Activated T-helper 1 cell treated with anti-CD3 and anti-CD28 coated beads, Interleukin-12 subunit alpha, Interleukin-12 subunit beta, Interleukin-2, Interleukin-4 antibody, amounts not matched to agents 30 ng/mL and 10 ng/mL and 1 ng/mL, durations not matched to agents 14 hours and 24 hours and 36 hours (primary cell): ENCODE data around the gene ACTR1B. TPM values are rescaled to one million over a fixed set of nuclear protein-coding genes. Genes with fewer than 3 reads are reported as not detected.
"Not testable (repeated sequence)": the region's sequence is repeated elsewhere in the genome, so short reads cannot be mapped to it uniquely, and the experiment has no call there.

Source experiments
- DNase-seq: peaks from one replicate; pipeline ENCODE4 v3.0.0; 2021; ENCODE audit warnings: low spot score
- H3K27ac Mint-ChIP-seq: one replicate; pipeline ENCODE4 v1.8.0; 2021; ENCODE audit warnings: mild to moderate bottlenecking, mixed read lengths
- H3K27me3 Mint-ChIP-seq: one replicate; pipeline ENCODE4 v1.8.0; 2022; ENCODE audit warnings: mild to moderate bottlenecking, moderate library complexity, mixed read lengths; ENCODE audit not compliant: insufficient read depth
- H3K36me3 Mint-ChIP-seq: one replicate; pipeline ENCODE4 v1.8.0; 2021; ENCODE audit warnings: low read depth, mixed read lengths
- H3K4me1 Mint-ChIP-seq: one replicate; pipeline ENCODE4 v1.8.0; 2021; ENCODE audit warnings: low read depth, mixed read lengths
- H3K4me3 Mint-ChIP-seq: one replicate; pipeline ENCODE4 v1.8.0; 2021; ENCODE audit warnings: mild to moderate bottlenecking, moderate library complexity, mixed read lengths
- H3K9me3 Mint-ChIP-seq: one replicate; pipeline ENCODE4 v1.8.0; 2021; ENCODE audit warnings: mixed read lengths
- intact Hi-C: fragments of 100-400 bp; cut with micrococcal nuclease; formaldehyde crosslinking; loops from one replicate; pipeline ENCODE4 v1.15.1; 2024
- total RNA-seq: library from RNA; stranded (reverse); gene quantifications from 2 replicates; pipeline ENCODE4 v1.2.3, GENCODE V29; 2022

Gene ACTR1B
- total RNA-seq, 1 donor from 2014 or later, result 101 TPM

GRCh38 chr2:97653473-97653872 lies 10.4 kb downstream of the ACTR1B start:
- Mint-ChIP-seq H3K27me3 (no peaks in the 10 kb centered on the region), H3K9me3 (no peaks in the 10 kb centered on the region), H3K36me3 (peaks cover 51% of the 10 kb centered on the region), H3K27ac (peak overlapping the region; percentile 6), H3K4me3 (no peak overlapping the region), H3K4me1 (peaks cover 26% of the 10 kb centered on the region)
- intact Hi-C loops, result no loop called here
- no peak for DNase-seq

DNA sequence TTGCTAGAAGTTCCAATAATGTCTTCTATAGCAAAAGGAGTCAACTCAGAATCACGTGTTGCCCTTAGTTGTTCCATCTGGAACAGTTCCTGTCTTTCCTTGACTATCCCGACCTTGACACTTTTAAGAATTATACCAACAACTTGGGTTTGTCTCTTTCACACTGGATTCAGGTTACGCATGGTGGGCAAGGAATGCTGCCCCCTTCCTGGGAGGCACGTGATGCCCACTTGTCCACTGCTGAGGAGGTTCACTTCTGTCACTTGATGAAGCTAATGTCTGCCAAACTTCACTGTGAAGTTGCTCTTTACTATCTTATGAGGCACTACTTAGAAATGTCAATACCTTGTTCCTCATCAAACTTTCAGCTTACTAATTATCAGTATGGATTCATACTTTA lies 12.7 kb downstream of the ACTR1B start:
- Mint-ChIP-seq H3K27ac (no peak overlapping the region), H3K27me3 (no peaks in the 10 kb centered on the region), H3K9me3 (no peaks in the 10 kb centered on the region), H3K4me3 (no peak overlapping the region), H3K4me1 (peaks cover 43% of the 10 kb centered on the region), H3K36me3 (peaks cover 56% of the 10 kb centered on the region)
- intact Hi-C loops, result no loop called here
- no peak for DNase-seq

- no peak for DNase-seq
- Mint-ChIP-seq H3K27ac (peak overlapping the region; percentile 79), H3K36me3 (peaks cover 31% of the 10 kb centered on the region), H3K4me1 (peaks cover 29% of the 10 kb centered on the region), H3K9me3 (no peaks in the 10 kb centered on the region), H3K4me3 (peak overlapping the region; percentile 86), H3K27me3 (peaks cover under 1% of the 10 kb centered on the region)
- intact Hi-C loops, result no loop called here
These were observed 16.9 kb downstream of the ACTR1B start for GRCh38 chr2:97646977-97647376.

- Mint-ChIP-seq H3K36me3 (peaks cover 29% of the 10 kb centered on the region), H3K27ac (peak within 1 kb of the TSS; percentile 97), H3K4me3 (peak within 1 kb of the TSS; percentile 86), H3K27me3 (peaks cover 3% of the 10 kb centered on the region), H3K9me3 (no peaks in the 10 kb centered on the region), H3K4me1 (peaks cover 29% of the 10 kb centered on the region)
- intact Hi-C loops, result loop anchor here (1.0 to 2.0 kb wide), 5 partner anchors 18 to 64 kb away; partner anchors contain the start of gene ACTR1B
- peak; percentile 99 for DNase-seq
These were observed 17.9 kb downstream of the ACTR1B start, which contains the start of gene COX5B for GRCh38 chr2:97645695-97646629. TSS of gene COX5B (plus strand) at chr2:97646062. CDS start at chr2:97646087, 25 bp downstream.

GRCh38 chr2:97645112-97645694 lies 18.6 kb downstream of the ACTR1B start:
- Mint-ChIP-seq H3K4me3 (peak overlapping the region; percentile 86), H3K27ac (peak overlapping the region; percentile 97), H3K27me3 (peaks cover 6% of the 10 kb centered on the region), H3K9me3 (no peaks in the 10 kb centered on the region), H3K36me3 (peaks cover 27% of the 10 kb centered on the region), H3K4me1 (peaks cover 29% of the 10 kb centered on the region)
- DNase-seq, result no peak
- intact Hi-C loops, result loop anchor here (1.0 to 2.0 kb wide), 5 partner anchors 19 to 65 kb away; partner anchors contain the start of gene ACTR1B

- intact Hi-C loops, result loop anchor here (2.0 kb wide), 1 partner anchor 45 kb away; no protein-coding TSS in a partner anchor
- no peak overlapping the region for H3K27ac Mint-ChIP-seq
- DNase-seq, result no peak
- H3K4me3 Mint-ChIP-seq, result no peak overlapping the region
- no peaks in the 10 kb centered on the region for H3K9me3 Mint-ChIP-seq
- H3K4me1 Mint-ChIP-seq, result peaks cover 29% of the 10 kb centered on the region
- H3K36me3 Mint-ChIP-seq, result peaks cover 19% of the 10 kb centered on the region
- H3K27me3 Mint-ChIP-seq, result peaks cover 13% of the 10 kb centered on the region
These were observed 19.7 kb downstream of the ACTR1B start for GRCh38 chr2:97644023-97644717.

- H3K27ac Mint-ChIP-seq, H3K9me3 Mint-ChIP-seq, H3K4me3 Mint-ChIP-seq, H3K36me3 Mint-ChIP-seq, intact Hi-C loops, DNase-seq, H3K4me1 Mint-ChIP-seq: not testable (repeated sequence)
- H3K27me3 Mint-ChIP-seq, result peaks cover 13% of the 10 kb centered on the region
These were observed 37.8 kb downstream of the ACTR1B start for GRCh38 chr2:97626049-97626430.

DNA sequence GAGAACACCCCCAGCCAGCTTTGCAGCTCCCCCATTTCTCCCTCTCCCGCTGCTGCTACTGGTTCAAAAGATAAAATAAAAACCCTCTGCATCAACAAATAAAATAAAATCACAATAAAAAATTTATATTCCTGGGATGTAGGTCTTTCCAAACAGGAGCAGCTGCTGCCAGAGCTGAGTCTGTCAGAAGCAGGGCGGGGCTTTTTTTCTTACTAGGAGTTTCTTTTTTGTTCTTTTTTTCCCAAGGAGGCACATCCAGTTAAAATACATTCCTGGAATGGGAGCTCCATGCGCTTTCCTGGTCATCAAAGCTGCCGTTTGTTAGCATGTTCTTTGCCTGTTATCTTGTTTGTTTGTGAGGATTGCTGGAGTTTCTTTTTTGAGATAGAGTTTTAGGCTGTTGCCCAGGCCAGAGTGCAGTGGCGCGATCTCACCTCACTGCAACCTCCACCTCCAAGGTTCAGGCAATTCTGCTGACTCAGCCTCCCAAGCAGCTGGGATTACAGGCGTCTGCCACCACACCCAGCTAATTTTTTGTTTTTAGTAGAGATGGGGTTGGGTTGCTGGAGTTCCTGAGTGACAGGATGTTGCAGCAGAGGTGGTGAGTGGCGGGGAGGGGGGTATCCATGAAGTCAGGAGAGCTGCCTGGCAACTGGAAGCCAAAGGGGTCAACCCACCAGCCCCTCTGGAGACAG lies 38.3 kb downstream of the ACTR1B start:
- DNase-seq, intact Hi-C loops, H3K4me1 Mint-ChIP-seq, H3K27ac Mint-ChIP-seq, H3K9me3 Mint-ChIP-seq, H3K4me3 Mint-ChIP-seq, H3K27me3 Mint-ChIP-seq, H3K36me3 Mint-ChIP-seq: not testable (repeated sequence)

DNA sequence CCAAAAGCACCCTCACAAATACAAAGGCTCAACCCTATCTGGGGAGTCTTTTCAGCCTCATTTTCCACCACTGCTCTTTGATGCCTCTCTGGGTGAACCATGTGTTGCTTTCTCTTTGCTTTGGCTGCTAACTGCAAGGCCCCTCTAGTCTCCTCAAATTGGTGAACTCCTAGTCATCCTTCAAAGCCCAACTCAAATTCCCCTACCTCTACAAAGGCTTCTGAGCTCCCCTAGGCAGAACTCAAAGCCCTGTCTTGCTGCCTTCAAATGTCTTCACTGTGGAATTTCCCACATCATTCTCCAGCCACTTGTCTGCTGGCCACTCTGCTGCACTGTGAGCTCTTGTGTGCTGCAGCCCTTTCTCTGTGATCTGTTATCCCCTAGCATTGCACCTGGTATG lies 40.9 kb downstream of the ACTR1B start:
- H3K36me3 Mint-ChIP-seq, H3K27ac Mint-ChIP-seq, DNase-seq, intact Hi-C loops, H3K9me3 Mint-ChIP-seq, H3K4me1 Mint-ChIP-seq, H3K27me3 Mint-ChIP-seq, H3K4me3 Mint-ChIP-seq: not testable (repeated sequence)

DNA sequence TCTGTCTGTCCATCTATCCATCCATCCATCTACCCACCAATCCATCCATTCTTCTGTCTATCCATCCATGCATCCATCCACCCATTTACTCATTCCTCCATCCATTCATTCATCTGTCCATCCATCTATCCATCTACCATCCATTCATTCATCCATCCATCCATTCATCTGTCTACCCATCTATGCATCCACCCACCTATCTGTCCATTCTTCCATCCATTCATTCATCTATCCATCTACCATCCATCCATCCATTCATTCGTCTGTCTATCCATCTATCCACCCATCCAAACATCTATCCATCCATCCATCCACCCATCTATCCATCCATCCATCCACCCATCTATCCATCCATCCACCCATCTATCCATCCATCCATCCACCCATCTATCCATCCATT lies 43.4 kb downstream of the ACTR1B start:
- H3K36me3 Mint-ChIP-seq, DNase-seq, H3K4me1 Mint-ChIP-seq, H3K4me3 Mint-ChIP-seq, intact Hi-C loops, H3K27me3 Mint-ChIP-seq, H3K27ac Mint-ChIP-seq, H3K9me3 Mint-ChIP-seq: not testable (repeated sequence)

DNA sequence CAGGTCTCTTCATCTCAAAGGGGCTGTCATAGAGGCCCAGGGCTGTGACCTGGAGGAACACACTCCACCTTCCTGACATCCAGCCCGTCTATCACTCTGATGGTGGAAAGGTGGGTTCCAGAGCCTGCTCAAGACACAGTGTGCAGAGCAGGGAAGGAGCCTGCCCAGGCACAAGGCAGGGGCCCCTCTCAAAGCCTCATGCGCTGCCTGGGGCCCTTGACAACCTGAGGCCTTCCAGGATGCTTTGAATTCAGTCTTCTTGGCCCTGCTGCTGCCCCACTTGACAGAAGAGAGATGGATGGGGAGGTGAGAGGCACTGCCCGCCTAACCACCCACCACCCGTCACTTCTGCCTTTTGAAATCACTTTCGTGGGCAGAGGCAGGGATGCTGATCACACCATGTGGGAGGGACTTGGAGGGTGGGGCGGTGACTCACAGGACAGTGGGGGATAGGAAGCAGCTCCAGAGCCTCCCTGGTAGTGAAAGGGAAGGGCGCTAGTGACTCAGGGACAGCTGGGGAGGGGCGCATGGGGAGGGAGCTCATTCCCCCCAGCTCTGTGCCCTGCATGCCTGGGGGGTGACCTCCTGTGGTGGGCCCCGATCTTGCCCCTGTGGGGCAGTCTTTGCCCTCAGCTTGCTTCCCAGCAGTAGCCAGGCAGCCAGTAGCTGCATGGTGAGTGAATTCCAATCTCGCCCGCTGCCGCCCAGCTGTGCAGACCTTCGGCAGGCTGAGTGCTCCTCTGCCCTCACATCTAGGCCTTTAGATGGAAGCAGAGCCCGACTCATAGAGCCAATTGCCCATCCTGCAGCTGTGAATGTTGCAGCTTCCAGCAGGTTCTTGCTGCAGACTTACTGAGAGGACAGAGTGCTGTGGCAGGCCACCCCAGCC lies 44.7 kb downstream of the ACTR1B start:
- H3K36me3 Mint-ChIP-seq, DNase-seq, H3K4me1 Mint-ChIP-seq, intact Hi-C loops, H3K27ac Mint-ChIP-seq, H3K27me3 Mint-ChIP-seq, H3K4me3 Mint-ChIP-seq, H3K9me3 Mint-ChIP-seq: not testable (repeated sequence)

- no peaks in the 10 kb centered on the region for H3K9me3 Mint-ChIP-seq
- no peaks in the 10 kb centered on the region for H3K27me3 Mint-ChIP-seq
- H3K4me1 Mint-ChIP-seq, result no peaks in the 10 kb centered on the region
- intact Hi-C loops, result no loop called here
- H3K4me3 Mint-ChIP-seq, result no peak overlapping the region
- no peak overlapping the region for H3K27ac Mint-ChIP-seq
- DNase-seq, result no peak
- no peaks in the 10 kb centered on the region for H3K36me3 Mint-ChIP-seq
These were observed 45.9 kb downstream of the ACTR1B start for GRCh38 chr2:97617911-97618310.
